ENCODE results near the gene NT5DC4. TPM values are rescaled to one million over a fixed set of nuclear protein-coding genes. Genes with fewer than 3 reads are reported as not detected.

Gene NT5DC4
- total RNA-seq, 1 donor from 2014 or later = not detected

DNA sequence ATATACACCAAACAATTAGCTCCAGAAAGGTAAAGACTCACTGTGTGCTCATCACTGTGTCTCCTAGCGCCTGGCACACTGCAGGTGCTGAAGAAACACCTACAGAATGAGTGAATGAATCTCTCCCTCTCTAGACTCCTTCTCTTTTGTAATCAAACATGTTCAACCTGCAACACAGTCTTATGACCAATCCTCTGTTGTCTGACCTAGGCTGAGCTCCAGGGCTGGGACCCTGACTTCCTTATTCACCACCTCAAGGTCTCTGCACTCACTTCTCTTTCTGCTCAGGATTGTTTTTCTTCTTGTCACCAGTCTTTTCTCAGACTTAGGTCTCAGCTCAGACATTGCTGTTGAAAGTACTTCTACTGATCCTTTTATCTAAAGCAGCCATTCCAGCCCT lies 33.7 kb downstream of the NT5DC4 start:
- no peaks in the 10 kb centered on the region for H3K9me3 Mint-ChIP-seq (ENCODE audit: unreplicated experiment)
- H3K27ac ChIP-seq (ENCODE audit: low read depth, low read length) = no peak overlapping the region
- H2AFZ ChIP-seq (ENCODE audit: low read depth, low read length) = no peak overlapping the region
- TF ChIP-seq, protein P1, sequence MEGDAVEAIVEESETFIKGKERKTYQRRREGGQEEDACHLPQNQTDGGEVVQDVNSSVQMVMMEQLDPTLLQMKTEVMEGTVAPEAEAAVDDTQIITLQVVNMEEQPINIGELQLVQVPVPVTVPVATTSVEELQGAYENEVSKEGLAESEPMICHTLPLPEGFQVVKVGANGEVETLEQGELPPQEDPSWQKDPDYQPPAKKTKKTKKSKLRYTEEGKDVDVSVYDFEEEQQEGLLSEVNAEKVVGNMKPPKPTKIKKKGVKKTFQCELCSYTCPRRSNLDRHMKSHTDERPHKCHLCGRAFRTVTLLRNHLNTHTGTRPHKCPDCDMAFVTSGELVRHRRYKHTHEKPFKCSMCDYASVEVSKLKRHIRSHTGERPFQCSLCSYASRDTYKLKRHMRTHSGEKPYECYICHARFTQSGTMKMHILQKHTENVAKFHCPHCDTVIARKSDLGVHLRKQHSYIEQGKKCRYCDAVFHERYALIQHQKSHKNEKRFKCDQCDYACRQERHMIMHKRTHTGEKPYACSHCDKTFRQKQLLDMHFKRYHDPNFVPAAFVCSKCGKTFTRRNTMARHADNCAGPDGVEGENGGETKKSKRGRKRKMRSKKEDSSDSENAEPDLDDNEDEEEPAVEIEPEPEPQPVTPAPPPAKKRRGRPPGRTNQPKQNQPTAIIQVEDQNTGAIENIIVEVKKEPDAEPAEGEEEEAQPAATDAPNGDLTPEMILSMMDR (IDR thresholded peaks at IDR 0.05; ENCODE audit: insufficient read depth, low read depth, low read length) = no peak
- no peak for TF ChIP-seq EZH2 (IDR thresholded peaks at IDR 0.05; ENCODE audit: insufficient read depth, low read length)
- H3K4me1 ChIP-seq (ENCODE audit: insufficient read depth, low read length) = peaks cover 7% of the 10 kb centered on the region
- H3K4me1 Mint-ChIP-seq (ENCODE audit: low read depth, unreplicated experiment) = peaks cover 2% of the 10 kb centered on the region
- no peaks in the 10 kb centered on the region for H4K20me1 ChIP-seq (ENCODE audit: insufficient read depth, low read length)
- no peak overlapping the region for H3K4me3 ChIP-seq (ENCODE audit: insufficient read depth, low read depth, low read length)
- H3K27me3 ChIP-seq (ENCODE audit: insufficient read depth, low read length) = no peaks in the 10 kb centered on the region
- H3K36me3 ChIP-seq (ENCODE audit: insufficient read depth, low read length) = peaks cover 27% of the 10 kb centered on the region
- no peaks in the 10 kb centered on the region for H3K36me3 Mint-ChIP-seq (ENCODE audit: low read depth, unreplicated experiment)
- no peak overlapping the region for H3K27ac Mint-ChIP-seq (ENCODE audit: unreplicated experiment)
- no peak overlapping the region for H3K9ac ChIP-seq (ENCODE audit: low read length)
- no peak for DNase-seq (ENCODE audit: low read depth)
- no peaks in the 10 kb centered on the region for H3K9me3 ChIP-seq (ENCODE audit: insufficient read depth, low read depth, low read length)
- H3K4me3 Mint-ChIP-seq (ENCODE audit: unreplicated experiment) = no peak overlapping the region
- FAIRE-seq = no peak
- no peak overlapping the region for H3K4me2 ChIP-seq (ENCODE audit: low read length)
- H3K79me2 ChIP-seq (ENCODE audit: insufficient read depth, low read length) = peaks cover 55% of the 10 kb centered on the region
- H3K27me3 Mint-ChIP-seq (ENCODE audit: low read depth, unreplicated experiment) = no peaks in the 10 kb centered on the region

DNA sequence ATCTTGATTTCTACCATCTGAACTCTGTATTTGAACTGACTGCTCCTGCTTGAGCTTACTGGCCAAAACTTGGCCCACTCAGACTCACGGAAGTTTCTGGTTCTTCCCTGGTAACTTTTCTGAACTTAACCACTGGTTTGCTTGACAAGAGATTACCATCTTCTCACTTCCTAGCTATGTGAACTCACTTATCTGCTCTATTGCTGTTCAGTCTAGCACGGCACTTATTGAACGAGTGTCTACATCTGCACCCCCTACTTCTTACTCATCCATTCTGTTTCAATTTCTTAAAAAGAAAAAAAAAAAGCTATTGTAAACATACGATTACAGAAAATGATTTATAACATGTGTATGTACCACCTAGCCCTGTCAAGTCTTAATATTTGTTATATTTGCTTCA lies 34.6 kb downstream of the NT5DC4 start:
- FAIRE-seq = no peak
- Histone ChIP-seq H3K9ac (ENCODE audit: low read length) (no peak overlapping the region), H3K9me3 (ENCODE audit: insufficient read depth, low read depth, low read length) (no peaks in the 10 kb centered on the region), H3K36me3 (ENCODE audit: insufficient read depth, low read length) (peaks cover 27% of the 10 kb centered on the region), H3K79me2 (ENCODE audit: insufficient read depth, low read length) (peaks cover 46% of the 10 kb centered on the region), H3K4me2 (ENCODE audit: low read length) (no peak overlapping the region), H3K27ac (ENCODE audit: low read depth, low read length) (no peak overlapping the region), H4K20me1 (ENCODE audit: insufficient read depth, low read length) (no peaks in the 10 kb centered on the region), H3K4me1 (ENCODE audit: insufficient read depth, low read length) (no peaks in the 10 kb centered on the region), H3K4me3 (ENCODE audit: insufficient read depth, low read depth, low read length) (no peak overlapping the region), H3K27me3 (ENCODE audit: insufficient read depth, low read length) (no peaks in the 10 kb centered on the region), H2AFZ (ENCODE audit: low read depth, low read length) (no peak overlapping the region)
- no peak overlapping the region for H3K4me3 Mint-ChIP-seq (ENCODE audit: unreplicated experiment)
- H3K27ac Mint-ChIP-seq (ENCODE audit: unreplicated experiment) = no peak overlapping the region
- peaks cover under 1% of the 10 kb centered on the region for H3K4me1 Mint-ChIP-seq (ENCODE audit: low read depth, unreplicated experiment)
- H3K36me3 Mint-ChIP-seq (ENCODE audit: low read depth, unreplicated experiment) = no peaks in the 10 kb centered on the region
- no peaks in the 10 kb centered on the region for H3K9me3 Mint-ChIP-seq (ENCODE audit: unreplicated experiment)
- DNase-seq (ENCODE audit: low read depth) = no peak
- TF ChIP-seq, protein P1 (IDR thresholded peaks at IDR 0.05; ENCODE audit: insufficient read depth, low read depth, low read length) = no peak
- no peak for TF ChIP-seq EZH2 (IDR thresholded peaks at IDR 0.05; ENCODE audit: insufficient read depth, low read length)
- no peaks in the 10 kb centered on the region for H3K27me3 Mint-ChIP-seq (ENCODE audit: low read depth, unreplicated experiment)

DNA sequence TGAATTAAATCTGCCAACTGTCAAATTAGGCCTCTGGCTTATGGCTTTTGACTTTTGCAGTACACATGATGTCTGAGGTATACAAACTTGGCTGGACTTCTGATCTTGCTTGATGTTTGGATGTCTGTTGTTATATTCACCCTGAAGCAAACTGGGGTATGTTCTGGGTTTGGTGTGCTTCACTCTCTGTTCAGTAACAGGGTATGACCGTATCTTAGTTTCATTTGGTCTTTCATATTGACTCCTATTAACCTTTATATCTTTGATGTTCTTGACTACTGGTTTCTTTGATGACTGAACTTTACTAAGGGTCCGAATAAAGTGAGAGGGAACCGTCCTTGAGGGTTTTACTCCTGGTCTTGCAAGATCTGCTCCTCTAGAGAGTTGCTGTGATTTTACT lies 35.4 kb downstream of the NT5DC4 start:
- peaks cover 46% of the 10 kb centered on the region for H3K79me2 ChIP-seq (ENCODE audit: insufficient read depth, low read length)
- H3K27ac Mint-ChIP-seq (ENCODE audit: unreplicated experiment) = no peak overlapping the region
- TF ChIP-seq EZH2 (IDR thresholded peaks at IDR 0.05; ENCODE audit: insufficient read depth, low read length) = no peak
- TF ChIP-seq, protein P1 (IDR thresholded peaks at IDR 0.05; ENCODE audit: insufficient read depth, low read depth, low read length) = no peak
- H3K4me1 ChIP-seq (ENCODE audit: insufficient read depth, low read length) = no peaks in the 10 kb centered on the region
- no peaks in the 10 kb centered on the region for H3K9me3 ChIP-seq (ENCODE audit: insufficient read depth, low read depth, low read length)
- H3K9ac ChIP-seq (ENCODE audit: low read length) = no peak overlapping the region
- no peaks in the 10 kb centered on the region for H3K27me3 Mint-ChIP-seq (ENCODE audit: low read depth, unreplicated experiment)
- no peak overlapping the region for H2AFZ ChIP-seq (ENCODE audit: low read depth, low read length)
- DNase-seq (ENCODE audit: low read depth) (no peak), FAIRE-seq (no peak)
- H3K4me1 Mint-ChIP-seq (ENCODE audit: low read depth, unreplicated experiment) = no peaks in the 10 kb centered on the region
- no peaks in the 10 kb centered on the region for H4K20me1 ChIP-seq (ENCODE audit: insufficient read depth, low read length)
- H3K36me3 Mint-ChIP-seq (ENCODE audit: low read depth, unreplicated experiment) = no peaks in the 10 kb centered on the region
- H3K27me3 ChIP-seq (ENCODE audit: insufficient read depth, low read length) = no peaks in the 10 kb centered on the region
- no peaks in the 10 kb centered on the region for H3K9me3 Mint-ChIP-seq (ENCODE audit: unreplicated experiment)
- no peak overlapping the region for H3K4me3 ChIP-seq (ENCODE audit: insufficient read depth, low read depth, low read length)
- no peak overlapping the region for H3K4me2 ChIP-seq (ENCODE audit: low read length)
- no peak overlapping the region for H3K27ac ChIP-seq (ENCODE audit: low read depth, low read length)
- no peak overlapping the region for H3K4me3 Mint-ChIP-seq (ENCODE audit: unreplicated experiment)
- H3K36me3 ChIP-seq (ENCODE audit: insufficient read depth, low read length) = peaks cover 27% of the 10 kb centered on the region

All from astrocyte (in vitro differentiated cells and primary cell).